LNCaP clone FGC (cell line): Measurements from ENCODE around the gene LIPG.

ENCODE experiments used
- DNase-seq: peaks from one replicate; pipeline ENCODE4 v3.0.0-alpha.2; 2011; ENCODE audit warnings: low read depth
- H3K4me3 ChIP-seq: 2 replicates; pipeline ENCODE4 v1.5.1; 2011; ENCODE audit warnings: mild to moderate bottlenecking, low read depth, low read length, control low read depth
- TF ChIP-seq, protein P1 (sequence below): IDR thresholded peaks from 2 replicates; pipeline ENCODE4 v1.5.1; 2012; ENCODE audit warnings: mild to moderate bottlenecking; ENCODE audit not compliant: control insufficient read depth, insufficient read depth; ENCODE audit errors: extremely low read depth

The LIPG gene

DNA sequence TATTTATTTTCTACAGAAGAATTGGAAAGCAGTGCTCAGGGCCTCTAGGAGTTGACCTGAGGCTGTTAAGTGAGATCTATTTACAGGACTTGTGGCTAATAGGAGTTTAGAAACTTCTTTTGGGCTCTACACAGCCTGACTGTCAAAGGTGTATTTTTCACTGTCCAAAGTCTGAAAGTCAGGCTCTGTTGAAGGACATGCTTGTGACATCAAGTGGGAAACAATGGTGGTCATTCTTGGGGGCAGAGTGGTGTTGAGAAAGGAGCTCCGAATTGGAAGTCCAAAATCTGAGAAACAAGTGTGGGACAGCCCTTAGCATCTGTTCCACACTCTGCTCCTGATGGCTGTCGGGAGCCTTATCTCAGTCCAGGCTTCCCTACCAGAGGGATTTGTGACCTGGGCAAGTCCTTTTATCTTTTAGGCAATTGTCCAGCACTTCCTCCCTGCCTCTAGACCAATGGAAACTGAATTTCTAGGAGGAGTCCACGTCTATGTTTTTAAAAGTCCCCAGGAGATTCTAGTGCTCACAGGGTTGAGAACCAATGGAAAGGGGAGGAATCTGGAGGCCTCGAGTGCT, 76.4 kb downstream of the LIPG start:
- TF ChIP-seq, protein P1, sequence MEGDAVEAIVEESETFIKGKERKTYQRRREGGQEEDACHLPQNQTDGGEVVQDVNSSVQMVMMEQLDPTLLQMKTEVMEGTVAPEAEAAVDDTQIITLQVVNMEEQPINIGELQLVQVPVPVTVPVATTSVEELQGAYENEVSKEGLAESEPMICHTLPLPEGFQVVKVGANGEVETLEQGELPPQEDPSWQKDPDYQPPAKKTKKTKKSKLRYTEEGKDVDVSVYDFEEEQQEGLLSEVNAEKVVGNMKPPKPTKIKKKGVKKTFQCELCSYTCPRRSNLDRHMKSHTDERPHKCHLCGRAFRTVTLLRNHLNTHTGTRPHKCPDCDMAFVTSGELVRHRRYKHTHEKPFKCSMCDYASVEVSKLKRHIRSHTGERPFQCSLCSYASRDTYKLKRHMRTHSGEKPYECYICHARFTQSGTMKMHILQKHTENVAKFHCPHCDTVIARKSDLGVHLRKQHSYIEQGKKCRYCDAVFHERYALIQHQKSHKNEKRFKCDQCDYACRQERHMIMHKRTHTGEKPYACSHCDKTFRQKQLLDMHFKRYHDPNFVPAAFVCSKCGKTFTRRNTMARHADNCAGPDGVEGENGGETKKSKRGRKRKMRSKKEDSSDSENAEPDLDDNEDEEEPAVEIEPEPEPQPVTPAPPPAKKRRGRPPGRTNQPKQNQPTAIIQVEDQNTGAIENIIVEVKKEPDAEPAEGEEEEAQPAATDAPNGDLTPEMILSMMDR: no peak
- DNase-seq: no peak
- H3K4me3 ChIP-seq: no peak overlapping the region

GRCh38 chr18:49638891-49639557, 77.2 kb downstream of the LIPG start:
- DNase-seq: no peak
- TF ChIP-seq, protein P1: no peak
- H3K4me3 ChIP-seq: no peak overlapping the region

DNA sequence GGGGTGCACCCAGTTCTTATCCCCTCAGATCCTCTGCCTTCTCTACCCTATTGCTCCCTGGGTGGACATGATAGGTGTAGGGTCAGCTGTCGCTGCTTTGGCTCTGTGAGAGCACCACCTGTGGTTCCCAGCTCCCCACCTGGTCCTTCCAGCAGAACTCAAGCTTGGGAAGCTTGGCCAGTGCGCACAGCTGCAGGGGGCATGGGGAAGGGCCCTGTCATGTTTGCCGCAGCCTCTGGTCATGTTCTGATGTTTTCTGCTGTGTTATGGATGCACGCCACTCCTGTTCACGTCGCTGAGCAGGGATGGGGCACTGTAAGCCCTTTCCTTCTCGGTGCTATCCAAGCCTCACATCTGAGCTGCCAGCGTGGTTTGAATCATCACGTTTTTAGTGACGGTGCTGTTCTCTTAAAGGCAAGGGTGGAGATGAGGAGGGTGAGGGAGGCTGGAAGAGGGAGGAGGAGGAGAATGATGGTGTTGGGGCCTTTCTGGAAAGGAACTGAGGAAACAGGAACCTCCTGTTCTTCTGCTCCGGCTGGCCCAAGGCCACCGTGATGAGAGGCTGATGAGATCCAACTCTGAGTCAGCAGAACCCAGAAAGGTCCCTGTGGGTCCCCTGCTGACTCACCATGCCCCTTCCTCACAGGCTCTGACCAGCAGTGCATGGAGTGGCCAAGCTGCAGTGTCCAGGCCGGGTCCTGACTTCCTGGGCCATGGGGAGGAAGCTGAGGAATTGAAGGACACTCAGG, 78.0 kb downstream of the LIPG start:
- no peak overlapping the region for H3K4me3 ChIP-seq
- TF ChIP-seq, protein P1: no peak
- no peak for DNase-seq

DNA sequence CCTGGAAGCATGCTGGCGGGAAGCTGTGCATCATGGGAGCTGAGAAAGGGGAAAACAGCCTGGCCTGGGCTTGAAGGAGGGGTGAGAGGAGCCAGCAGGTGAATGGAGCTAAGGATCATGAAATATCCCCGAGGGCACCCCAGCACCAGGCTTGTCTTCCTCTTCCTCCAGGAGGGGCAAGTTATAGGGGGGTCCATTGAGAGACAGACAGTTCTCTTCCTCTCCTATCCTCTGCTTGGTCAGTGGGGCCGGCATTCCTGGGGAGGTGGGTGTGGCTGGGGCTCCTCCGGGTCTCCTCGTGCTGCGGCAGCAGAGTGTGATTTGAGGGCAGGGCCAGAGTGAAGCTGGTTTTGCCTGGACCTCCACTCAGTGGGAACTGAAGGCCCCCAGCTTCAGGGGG, 78.9 kb downstream of the LIPG start:
- no peak for DNase-seq
- H3K4me3 ChIP-seq: no peak overlapping the region
- TF ChIP-seq, protein P1: no peak

DNA sequence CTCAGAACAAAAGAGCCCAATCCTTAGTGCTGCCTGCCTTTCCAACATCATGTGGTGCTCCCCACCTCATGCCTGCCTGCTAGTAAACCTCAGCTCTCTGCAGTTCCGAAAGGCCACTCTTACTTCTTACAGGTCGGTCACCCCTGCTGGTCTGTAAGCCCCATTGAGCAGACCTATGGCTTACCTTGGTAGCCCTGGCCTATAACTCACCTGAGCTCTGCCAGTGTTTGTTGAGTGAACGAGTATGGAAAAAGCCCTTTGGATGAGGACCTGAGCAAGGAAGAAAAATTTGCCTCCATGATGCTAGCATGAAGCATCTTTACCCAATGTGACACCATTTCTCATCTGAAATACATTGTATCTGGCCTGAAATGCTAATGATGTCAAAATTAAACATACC, 83.3 kb downstream of the LIPG start:
- H3K4me3 ChIP-seq: no peak overlapping the region
- DNase-seq: no peak
- TF ChIP-seq, protein P1: no peak

DNA sequence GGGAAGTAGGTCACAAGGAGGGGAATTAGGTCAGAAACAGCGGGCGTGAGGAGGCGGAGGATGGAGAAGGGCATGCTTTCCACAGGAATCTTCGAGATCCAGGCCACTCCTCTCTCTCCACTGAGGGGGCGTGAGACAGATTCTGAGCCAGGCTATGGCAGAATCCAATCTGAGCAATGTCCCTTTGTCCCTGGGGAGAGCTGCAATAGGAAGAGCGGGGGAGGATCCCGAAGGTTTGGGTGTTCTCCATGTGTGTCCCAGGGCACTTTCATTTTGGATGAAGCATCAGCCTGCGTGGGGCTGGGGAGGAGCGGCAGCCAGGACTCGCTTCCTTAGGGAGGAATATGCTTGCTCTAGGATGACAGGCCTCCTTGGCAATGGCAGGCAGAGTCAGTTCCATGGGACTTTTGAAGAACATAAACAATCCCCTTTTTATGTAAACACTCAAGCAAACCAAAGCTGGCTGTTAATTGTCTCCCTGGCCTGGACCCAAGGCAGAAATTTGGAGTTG, 84.0 kb downstream of the LIPG start:
- no peak overlapping the region for H3K4me3 ChIP-seq

More for the DNA sequence above, 84.0 kb downstream of the LIPG start:
- no peak for DNase-seq
- TF ChIP-seq, protein P1: no peak
